HG02798 (cell line): ENCODE data around the gene ARL14.

Source experiments
- ATAC-seq: cut with Tn5 transposase; IDR thresholded peaks from one replicate; pipeline ENCODE4 v1.9.1; 2021; ENCODE audit warnings: mild to moderate bottlenecking; ENCODE audit not compliant: unreplicated experiment, poor library complexity

The ARL14 gene

DNA sequence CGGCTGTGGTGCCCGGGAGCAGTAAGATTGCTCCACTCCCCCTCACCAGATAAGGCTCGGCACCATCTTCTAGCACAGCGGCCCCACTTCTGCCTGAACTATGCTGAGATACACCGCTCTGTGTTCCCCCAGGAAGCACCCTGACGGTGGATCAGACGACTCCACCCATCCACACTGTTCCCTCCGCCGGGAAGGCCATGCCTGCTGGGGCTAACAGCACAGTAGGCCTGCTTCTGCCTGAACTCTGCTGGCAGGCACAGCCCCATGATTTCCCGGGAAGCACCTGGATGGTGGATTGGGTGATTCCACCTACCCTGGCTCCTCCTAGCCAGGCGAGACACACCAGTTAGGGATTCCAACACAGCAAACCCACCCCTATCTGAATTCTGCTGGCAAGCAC is 42.8 kb downstream of the ARL14 start:
- no peak for ATAC-seq

DNA sequence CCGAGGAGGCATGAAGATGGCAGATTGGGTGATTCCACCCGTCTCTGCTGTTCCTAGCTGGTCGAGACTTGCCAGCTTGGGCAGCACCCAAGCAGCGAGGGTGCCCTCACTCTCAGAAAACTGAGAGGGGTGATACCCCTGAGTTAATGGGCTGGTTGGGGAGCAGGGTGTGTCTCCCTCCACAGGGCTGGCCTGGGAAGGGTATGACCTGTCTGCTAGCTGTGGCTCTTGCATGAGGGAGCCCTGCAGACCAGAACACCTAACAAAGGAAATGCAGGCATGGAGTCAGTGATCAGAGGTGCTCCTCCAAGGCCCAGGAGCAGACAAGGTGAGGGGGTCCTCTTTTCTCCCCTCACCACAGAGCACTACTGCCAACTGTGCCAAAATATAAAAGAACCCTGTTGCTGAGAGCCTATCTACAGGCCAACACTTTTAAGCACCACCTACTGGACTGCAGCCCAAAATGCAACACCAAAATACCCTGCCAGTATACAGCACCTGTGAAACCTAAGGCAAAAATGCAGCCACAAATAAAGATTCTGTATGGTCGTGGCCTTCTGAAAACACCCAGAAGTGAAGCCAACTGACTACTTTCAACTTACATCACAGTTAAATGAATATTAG is 43.3 kb downstream of the ARL14 start:
- no peak for ATAC-seq

DNA sequence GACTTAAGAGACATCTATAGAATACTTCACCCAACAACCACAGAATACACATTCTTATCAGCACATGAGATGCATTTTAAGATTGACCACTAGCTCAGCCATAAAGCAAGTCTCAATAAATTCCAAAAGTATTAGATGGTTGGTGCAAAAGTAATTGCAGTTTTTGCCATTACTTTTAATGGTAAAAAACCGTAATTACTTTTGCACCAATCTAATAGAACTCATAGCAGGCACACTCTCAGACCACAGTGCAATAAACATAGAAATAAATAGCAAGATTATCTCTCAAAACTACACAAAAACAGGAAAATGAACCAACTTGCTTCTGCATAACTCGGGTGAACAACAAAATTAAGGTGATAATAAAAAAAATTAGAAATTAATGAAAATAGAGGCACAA is 45.4 kb downstream of the ARL14 start:
- ATAC-seq: no peak

DNA sequence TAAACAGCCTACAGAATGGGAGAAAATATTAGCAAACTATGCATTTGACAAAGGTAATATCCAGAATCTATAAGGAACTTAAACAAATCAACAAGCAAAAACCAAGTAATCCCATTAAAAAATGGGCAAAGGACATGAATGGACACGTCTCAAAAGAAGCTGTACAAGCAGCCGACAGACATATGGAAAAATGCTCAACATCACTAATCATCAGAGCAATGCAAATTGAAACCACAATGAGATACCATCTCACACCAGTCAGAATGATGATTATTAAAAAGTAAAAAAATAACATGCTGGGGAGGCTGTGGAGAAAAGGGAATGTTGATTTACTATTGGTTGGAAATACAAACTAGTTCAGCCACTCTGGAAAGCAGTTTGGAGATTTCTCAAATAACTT is 48.4 kb downstream of the ARL14 start:
- no peak for ATAC-seq
